Measurements from ENCODE around the gene PLEKHO2.

Gene PLEKHO2

GRCh38 chr15:64894395-64895056 is 52.8 kb downstream of the PLEKHO2 start:
- DNase-seq (ENCODE audit: low read depth): no peak

DNA sequence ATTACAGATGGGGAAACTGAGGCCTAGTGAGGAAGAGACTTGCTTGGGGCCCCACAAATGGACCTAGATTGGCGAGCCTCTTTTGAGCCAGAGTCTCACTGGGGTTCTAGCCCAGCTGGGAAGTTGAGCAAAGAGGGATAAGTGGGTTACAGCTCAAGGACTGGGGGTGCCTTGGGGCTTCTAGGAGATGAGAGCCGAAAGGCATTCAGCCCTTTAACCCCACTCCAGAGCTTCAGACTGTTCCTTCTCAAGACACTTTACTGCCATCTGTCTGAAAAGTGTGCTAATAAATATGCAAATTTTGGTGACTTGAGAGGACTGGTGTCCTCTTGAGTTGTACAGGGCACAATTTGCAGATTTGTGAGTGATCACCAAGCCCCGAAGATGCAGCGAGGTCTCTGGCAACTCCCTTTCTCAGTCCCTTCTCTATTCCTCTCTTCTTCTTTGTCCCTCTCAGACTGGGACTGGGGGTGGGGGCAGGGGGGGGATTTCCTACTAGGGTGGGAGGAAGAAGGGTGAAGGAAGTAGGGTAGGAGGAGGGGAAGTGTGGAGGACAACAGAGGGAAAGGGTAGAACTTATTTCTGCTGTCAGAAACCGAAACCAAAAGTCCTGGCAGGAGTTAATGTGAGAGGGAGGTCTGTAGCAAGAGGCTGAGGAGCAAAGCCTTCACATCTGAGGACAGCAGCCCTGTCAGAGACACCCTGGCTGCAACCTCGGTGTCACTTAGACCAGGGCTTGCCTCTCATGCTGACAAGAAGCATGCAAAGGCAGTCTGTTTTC is 53.8 kb downstream of the PLEKHO2 start:
- DNase-seq (ENCODE audit: low read depth): peak; percentile 48

GRCh38 chr15:64896371-64897069 is 54.8 kb downstream of the PLEKHO2 start:
- no peak for DNase-seq (ENCODE audit: low read depth)

- DNase-seq (ENCODE audit: low read depth): peak; percentile 62
Measured at GRCh38 chr15:64897345-64897985, 55.8 kb downstream of the PLEKHO2 start.

GRCh38 chr15:64898406-64898805 is 56.7 kb downstream of the PLEKHO2 start:
- no peak for DNase-seq (ENCODE audit: low read depth)

DNA sequence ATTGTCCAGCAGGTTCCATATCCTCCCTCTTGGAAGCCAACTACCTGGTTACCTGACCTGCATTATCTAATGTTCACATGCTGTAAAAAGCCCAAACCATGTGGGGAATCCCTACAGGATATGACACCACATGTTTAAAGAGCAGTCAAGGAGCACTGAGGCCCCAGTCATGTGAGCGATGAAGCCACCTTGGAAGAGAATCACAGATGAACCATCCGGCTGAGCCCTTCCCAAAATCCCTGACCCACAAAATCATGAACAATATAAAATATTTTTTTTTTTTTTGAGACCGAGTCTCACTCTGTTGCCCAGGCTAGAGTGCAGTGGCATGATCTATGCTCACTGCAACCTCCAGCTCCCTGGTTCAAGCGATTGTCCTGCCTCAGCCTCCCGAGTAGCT is 59.4 kb downstream of the PLEKHO2 start:
- DNase-seq (ENCODE audit: low read depth): no peak

DNA sequence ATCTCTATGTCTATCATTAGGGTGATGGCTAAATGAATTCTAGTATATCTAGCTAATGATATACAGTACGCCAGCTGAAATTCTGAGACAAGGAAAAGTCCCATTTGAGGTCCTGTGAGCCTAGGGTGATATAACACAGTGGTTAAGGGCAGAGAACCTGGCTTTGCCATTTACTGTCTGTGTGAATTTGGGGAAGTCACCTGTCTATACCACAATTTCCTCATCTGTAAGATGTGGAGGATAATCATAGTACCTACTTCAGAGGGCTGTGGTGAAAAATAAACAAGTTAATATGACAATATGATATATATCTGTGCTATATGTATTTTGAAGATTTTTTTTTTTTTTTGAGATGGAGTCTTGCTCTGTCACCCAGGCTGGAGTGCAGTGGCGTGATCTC is 60.2 kb downstream of the PLEKHO2 start:
- no peak for DNase-seq (ENCODE audit: low read depth)

- no peak for DNase-seq (ENCODE audit: low read depth)
Measured at GRCh38 chr15:64902863-64903262, 61.1 kb downstream of the PLEKHO2 start.

DNA sequence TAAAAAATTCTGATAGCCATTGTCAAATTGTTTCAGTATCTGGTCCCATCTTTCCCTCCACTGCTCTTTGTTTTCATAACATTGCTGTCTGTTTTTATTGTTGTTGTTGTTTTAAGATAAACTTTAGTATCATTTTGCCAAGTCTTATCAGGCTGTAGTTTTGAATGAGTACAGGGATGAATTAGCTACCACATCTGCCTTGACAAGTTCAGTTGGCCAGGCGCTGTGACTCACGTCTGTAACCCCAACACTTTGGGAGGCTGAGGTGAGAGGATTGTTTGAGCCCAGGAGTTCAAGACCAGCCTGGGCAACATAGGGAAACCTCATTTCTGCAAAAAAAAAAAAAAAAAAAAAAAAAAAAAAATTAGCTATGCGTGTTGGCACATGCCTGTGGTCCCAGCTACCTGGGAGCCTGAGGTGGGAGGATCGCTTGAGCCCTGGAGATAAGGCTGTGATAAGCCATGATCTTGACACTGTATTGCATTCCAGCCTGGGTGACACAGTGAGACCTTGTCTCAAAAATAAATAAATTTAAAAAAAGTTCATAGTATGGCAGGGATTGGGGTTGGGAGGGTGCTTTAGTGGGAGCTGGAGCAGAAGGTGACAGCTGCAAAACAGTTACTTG is 61.7 kb downstream of the PLEKHO2 start:
- DNase-seq (ENCODE audit: low read depth): no peak

GRCh38 chr15:64904189-64904588 is 62.5 kb downstream of the PLEKHO2 start:
- no peak for DNase-seq (ENCODE audit: low read depth)

- DNase-seq (ENCODE audit: low read depth): peak; percentile 66
Measured at GRCh38 chr15:64905119-64905831, 63.6 kb downstream of the PLEKHO2 start.

DNA sequence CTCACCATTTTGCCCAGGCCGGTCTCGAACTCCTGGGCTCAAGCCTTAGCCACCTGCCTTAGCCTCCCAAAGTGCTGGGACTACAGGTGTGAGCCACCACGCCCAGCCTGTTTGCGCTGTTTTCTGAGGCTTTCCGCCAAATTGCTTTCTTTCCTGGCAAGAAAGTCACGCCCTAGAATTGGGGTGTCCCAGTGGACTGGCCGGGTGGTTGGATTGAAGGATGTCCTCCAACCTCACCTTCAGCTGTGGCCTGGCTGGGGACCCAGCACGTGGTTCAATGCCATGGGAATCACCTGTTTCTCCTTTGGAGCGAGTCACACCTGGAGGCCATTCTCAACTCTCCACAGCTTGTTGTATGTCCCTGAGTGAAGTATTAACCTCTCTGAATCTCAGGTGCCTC is 64.2 kb downstream of the PLEKHO2 start:
- no peak for DNase-seq (ENCODE audit: low read depth)

GRCh38 chr15:64906402-64906801 is 64.7 kb downstream of the PLEKHO2 start:
- no peak for DNase-seq (ENCODE audit: low read depth)

- DNase-seq (ENCODE audit: low read depth): no peak
Measured at GRCh38 chr15:64907991-64908390, 66.3 kb downstream of the PLEKHO2 start.

DNA sequence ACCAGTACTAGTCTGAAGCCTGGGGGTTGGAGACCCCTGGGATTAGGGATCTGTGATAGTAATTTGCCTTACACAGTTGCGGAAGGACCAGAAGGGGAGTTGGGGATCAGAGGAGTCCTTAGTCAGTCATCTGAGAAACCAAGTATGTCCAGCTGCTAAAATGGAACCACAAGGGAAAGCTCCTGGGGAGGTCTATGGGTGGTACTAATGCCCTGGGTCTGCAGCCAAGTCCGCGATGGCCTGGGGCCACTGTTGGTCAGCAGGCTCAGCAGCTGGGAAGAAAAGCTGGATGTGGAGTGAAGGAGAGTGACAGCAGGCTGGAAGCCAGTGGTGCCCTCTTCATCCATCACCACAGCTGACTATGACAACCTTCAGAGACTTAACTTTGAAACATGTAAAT is 67.8 kb downstream of the PLEKHO2 start:
- DNase-seq (ENCODE audit: low read depth): no peak

- peak; percentile 42 for DNase-seq (ENCODE audit: low read depth)
Measured at GRCh38 chr15:64911311-64912186, 69.8 kb downstream of the PLEKHO2 start, which contains the start of gene ANKDD1A. Gene ANKDD1A (plus strand): TSS chr15:64911902. CDS start chr15:64911931, 29 bp downstream.

- DNase-seq (ENCODE audit: low read depth): no peak
Measured at GRCh38 chr15:64912379-64913325, 70.9 kb downstream of the PLEKHO2 start.

DNA sequence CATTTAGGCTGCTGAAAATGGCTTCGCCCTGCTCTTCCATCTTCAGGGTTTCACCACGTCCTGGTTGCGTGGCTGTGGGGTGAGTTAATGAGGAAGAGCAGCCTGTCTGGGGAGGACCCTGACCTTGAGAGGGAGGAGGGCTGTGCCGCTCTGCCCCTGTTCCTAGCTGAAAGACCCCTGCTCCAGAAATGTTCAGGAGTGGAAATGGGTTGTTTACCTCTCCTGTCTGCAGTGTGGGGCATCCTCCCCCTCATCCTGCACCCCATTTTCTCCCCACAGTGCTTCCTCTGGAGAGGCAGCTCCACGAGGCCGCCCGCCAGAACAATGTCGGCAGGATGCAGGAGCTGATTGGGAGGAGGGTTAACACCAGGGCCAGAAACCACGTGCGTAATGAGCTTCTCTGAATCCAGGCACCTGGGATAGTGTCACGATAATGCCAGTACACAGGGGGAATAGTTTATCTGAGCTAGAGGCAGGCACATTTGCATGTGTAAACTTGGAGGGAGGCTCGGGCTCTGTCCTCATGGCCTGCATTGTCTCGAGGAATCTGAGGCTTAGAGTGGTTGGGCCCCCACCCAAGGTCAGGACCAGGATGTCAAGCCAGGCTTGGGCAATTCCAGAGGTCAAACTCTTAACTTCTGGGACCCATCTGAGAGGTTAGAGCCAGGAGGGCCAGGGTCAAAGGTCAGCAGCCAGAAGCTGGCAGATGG is 74.0 kb downstream of the PLEKHO2 start:
- no peak for DNase-seq (ENCODE audit: low read depth)

Measured in fibroblast of gingiva (primary cell).